SK-N-SH (cell line): Measurements from ENCODE around the gene NLGN1. TPM values are rescaled to one million over a fixed set of nuclear protein-coding genes. Genes with fewer than 3 reads are reported as not detected.

Experiments used
- CTCF ChIA-PET: fragments of 300-600, 350-600 bp; formaldehyde crosslinking; extraction: SDS; loops from one replicate; lab custom pipeline; 2021; lab: Yijun Ruan, JAX
- POLR2A ChIA-PET: fragments of 350-600 bp; sonication (Branson Sonifier 250); formaldehyde crosslinking; extraction: SDS; loops from one replicate; lab custom pipeline; 2020; ENCODE audit warnings: antibody characterized with exemption, inconsistent platforms; lab: Yijun Ruan, JAX
- DNase-seq: peaks from one replicate; pipeline ENCODE4 v3.0.0; 2012
- H2AFZ ChIP-seq: fragments of 200-600 bp; sonication (generic); 2 replicates; pipeline ENCODE4 v1.8.1; 2016; ENCODE audit warnings: antibody characterized with exemption, mild to moderate bottlenecking, low read depth
- H3F3A ChIP-seq: fragments of 200-600 bp; sonication (generic); replicated peaks from 2 replicates; pipeline ENCODE3; 2016; ENCODE audit warnings: antibody characterized with exemption, mild to moderate bottlenecking; ENCODE audit not compliant: insufficient read depth
- H3K27ac ChIP-seq, 2 experiments: fragments of 200-500 bp in 1 of 2; fragments of 200-600 bp in 1 of 2; sonication (Bioruptor generic) in 1 of 2; sonication (generic), shearing (Covaris generic) in 1 of 2; 2 replicates each; pipeline versions ENCODE4 v1.5.1 to v1.6.1; 2014 to 2016; ENCODE audit warnings: low read depth in 2 of 2, inconsistent platforms in 1 of 2, low read length in 1 of 2, mild to moderate bottlenecking in 1 of 2, mixed read lengths in 1 of 2
- H3K27me3 ChIP-seq: fragments of 200-600 bp; sonication (generic), shearing (Covaris generic); 2 replicates; pipeline ENCODE4 v1.6.1; 2016; ENCODE audit warnings: mixed run types; ENCODE audit not compliant: insufficient read depth
- H3K36me3 ChIP-seq, 2 experiments: fragments of 200-500 bp in 1 of 2; fragments of 200-600 bp in 1 of 2; sonication (Bioruptor generic) in 1 of 2; sonication (generic) in 1 of 2; replicated peaks in 1 of 2; 2 replicates each; pipeline versions ENCODE3 to v1.5.1; 2014 to 2016; ENCODE audit warnings: low read length in 1 of 2, mild to moderate bottlenecking in 1 of 2; ENCODE audit not compliant: insufficient read depth in 2 of 2, control insufficient read depth in 1 of 2
- H3K4me1 ChIP-seq, 2 experiments: fragments of 200-500 bp in 1 of 2; fragments of 200-600 bp in 1 of 2; sonication (Bioruptor generic) in 1 of 2; sonication (generic), shearing (Covaris generic) in 1 of 2; 2 replicates each; pipeline versions ENCODE4 v1.5.1 to v1.6.1; 2014 to 2016; ENCODE audit warnings: low read depth in 1 of 2, low read length in 1 of 2, mixed run types in 1 of 2; ENCODE audit not compliant: insufficient read depth in 2 of 2, control insufficient read depth in 1 of 2
- H3K4me2 ChIP-seq: fragments of 200-600 bp; sonication (generic), shearing (Covaris generic); 2 replicates; pipeline ENCODE4 v1.6.1; 2017; ENCODE audit warnings: mixed run types
- H3K4me3 ChIP-seq, 2 experiments: fragments of 200-500 bp in 1 of 2; fragments of 200-600 bp in 1 of 2; sonication (Bioruptor generic) in 1 of 2; sonication (generic), shearing (Covaris generic) in 1 of 2; 2 replicates each; pipeline versions ENCODE4 v1.5.1 to v1.8.1; 2014 to 2016; ENCODE audit warnings: low read depth in 2 of 2, inconsistent platforms in 1 of 2, low read length in 1 of 2, mild to moderate bottlenecking in 1 of 2, mixed read lengths in 1 of 2, moderate library complexity in 1 of 2
- H3K79me2 ChIP-seq: fragments of 200-600 bp; sonication (generic); 2 replicates; pipeline ENCODE4 v1.8.1; 2017; ENCODE audit warnings: mild to moderate bottlenecking; ENCODE audit not compliant: insufficient read depth
- H3K9ac ChIP-seq: fragments of 200-600 bp; sonication (generic); 2 replicates; pipeline ENCODE4 v1.6.1; 2017; ENCODE audit warnings: mixed run types
- H3K9me2 ChIP-seq: fragments of 200-600 bp; sonication (generic); 2 replicates; pipeline ENCODE4 v1.6.1; 2017; ENCODE audit warnings: mixed run types
- H3K9me3 ChIP-seq: fragments of 200-600 bp; sonication (generic); 2 replicates; pipeline ENCODE4 v1.6.1; 2017; ENCODE audit warnings: mixed run types, mild to moderate bottlenecking, moderate library complexity
- H4K20me1 ChIP-seq: fragments of 200-600 bp; sonication (generic); 2 replicates; pipeline ENCODE4 v1.6.1; 2017; ENCODE audit warnings: mild to moderate bottlenecking, mixed run types; ENCODE audit not compliant: insufficient read depth
- CTCF ChIP-seq: fragments of 200-600 bp; sonication (generic); IDR thresholded peaks from 2 replicates; pipeline ENCODE4 v1.6.1; 2017; ENCODE audit warnings: antibody characterized with exemption, mild to moderate bottlenecking, moderate library complexity
- EZH2phosphoT487 ChIP-seq: fragments of 200-600 bp; sonication (generic); IDR thresholded peaks from 2 replicates; pipeline ENCODE4 v1.6.1; 2017; ENCODE audit warnings: low read depth, mixed run types, mild to moderate bottlenecking, antibody characterized with exemption, moderate library complexity, borderline replicate concordance
- FOXJ3 ChIP-seq: sonication (generic); formaldehyde crosslinking; IDR thresholded peaks from 2 replicates; pipeline ENCODE4 v1.5.1; 2020; ENCODE audit warnings: mild to moderate bottlenecking, missing genetic modification reagents
- GATA2 ChIP-seq: sonication (generic); formaldehyde crosslinking; IDR thresholded peaks from 2 replicates; pipeline ENCODE4 v1.5.0; 2020; ENCODE audit warnings: mild to moderate bottlenecking, missing genetic modification reagents
- IRF3 ChIP-seq: fragments of 150-350 bp; IDR thresholded peaks from 2 replicates; pipeline ENCODE4 v1.6.1; 2016; ENCODE audit warnings: mild to moderate bottlenecking, low read depth, low read length
- JUND ChIP-seq: IDR thresholded peaks from 2 replicates; pipeline ENCODE4 v1.4.0; 2012
- MAX ChIP-seq: IDR thresholded peaks from 2 replicates; pipeline ENCODE4 v1.4.0; 2012; ENCODE audit warnings: low read depth
- MEF2A ChIP-seq: IDR thresholded peaks from 2 replicates; pipeline ENCODE4 v1.4.0; 2012; ENCODE audit warnings: low read depth, borderline replicate concordance
- NFIC ChIP-seq: IDR thresholded peaks from 2 replicates; pipeline ENCODE4 v1.4.0; 2012; ENCODE audit warnings: borderline replicate concordance
- POLR2AphosphoS5 ChIP-seq: IDR thresholded peaks from 2 replicates; pipeline ENCODE4 v1.6.1; 2012; ENCODE audit warnings: low read depth, low read length
- RAD21 ChIP-seq: IDR thresholded peaks from 2 replicates; pipeline ENCODE4 v1.6.1; 2012; ENCODE audit warnings: mild to moderate bottlenecking, low read length
- RXRA ChIP-seq: IDR thresholded peaks from 2 replicates; pipeline ENCODE4 v1.4.0; 2012; ENCODE audit warnings: low read depth, mild to moderate bottlenecking, borderline replicate concordance
- SIN3A ChIP-seq: IDR thresholded peaks from 2 replicates; pipeline ENCODE4 v1.6.1; 2012; ENCODE audit warnings: low read depth, mild to moderate bottlenecking, low read length, moderate library complexity, borderline replicate concordance
- SMC3 ChIP-seq: IDR thresholded peaks from 2 replicates; pipeline ENCODE4 v1.6.1; 2012; ENCODE audit warnings: low read depth, low read length, improper control_type of control experiment
- TAF1 ChIP-seq: IDR thresholded peaks from 2 replicates; pipeline ENCODE4 v1.6.1; 2012; ENCODE audit warnings: low read depth, mild to moderate bottlenecking, low read length, moderate library complexity, borderline replicate concordance
- TCF12 ChIP-seq: IDR thresholded peaks from 2 replicates; pipeline ENCODE4 v1.4.0; 2012
- TEAD4 ChIP-seq: IDR thresholded peaks from 2 replicates; pipeline ENCODE4 v1.4.0; 2012; ENCODE audit warnings: mild to moderate bottlenecking, borderline replicate concordance; ENCODE audit not compliant: insufficient read depth
- USF1 ChIP-seq: IDR thresholded peaks from 2 replicates; pipeline ENCODE4 v1.4.0; 2012; ENCODE audit warnings: low read depth, borderline replicate concordance
- USF2 ChIP-seq: fragments of 150-350 bp; IDR thresholded peaks from 2 replicates; pipeline ENCODE4 v1.6.1; 2017; ENCODE audit warnings: antibody characterized with exemption, low read length, low read depth, borderline replicate concordance
- YY1 ChIP-seq: IDR thresholded peaks from 2 replicates; pipeline ENCODE4 v1.4.0; 2012; ENCODE audit warnings: low read depth, mild to moderate bottlenecking
- WGBS: methylation state at CpG from one replicate; pipeline ENCODE4 v1.1.6; 2017; ENCODE audit warnings: low lambda C conversion rate; 5-methylcytosine and 5-hydroxymethylcytosine counted together
- polyA plus RNA-seq, 3 experiments: library from polyadenylated mRNA; depleted of rRNA; stranded (reverse); fragments of >200 nt; gene quantifications; 2 replicates each; pipeline ENCODE4 v1.2.3, GENCODE V29; 2012
- TF ChIP-seq, protein P1 (sequence below): IDR thresholded peaks from 2 replicates; pipeline ENCODE4 v1.4.0; 2012; ENCODE audit warnings: low read depth, borderline replicate concordance

Gene NLGN1
- polyA plus RNA-seq, 1 of the 3 experiments (the other 2 are of a cell fraction) = 1.5 TPM

GRCh38 chr3:173632945-173633344 lies 235.4 kb downstream of the NLGN1 start:
- Histone ChIP-seq H3K9me3 (no peaks in the 10 kb centered on the region), H3K9me2 (no peaks in the 10 kb centered on the region), H3K4me3 (no peak overlapping the region), H2AFZ (no peak overlapping the region), H3F3A (peaks cover 4% of the 10 kb centered on the region), H3K27me3 (no peaks in the 10 kb centered on the region), H3K27ac (no peak overlapping the region), H3K4me2 (no peak overlapping the region), H3K79me2 (no peaks in the 10 kb centered on the region), H3K4me1 (no peaks in the 10 kb centered on the region; a peak in 1 of 4 replicates), H4K20me1 (no peaks in the 10 kb centered on the region), H3K9ac (no peak overlapping the region), H3K36me3 (peaks cover 0 to 3% of the 10 kb centered on the region in 2 experiments)
- DNase-seq = no peak
- ChIA-PET CTCF (no interaction called here), POLR2A (no interaction called here)
- TF ChIP-seq SIN3A (no peak), FOXJ3 (CRISPR knock-in tag) (no peak), RAD21 (no peak), IRF3 (no peak), TCF12 (no peak), JUND (no peak), SMC3 (no peak), MAX (no peak), CTCF (no peak), RXRA (no peak), EZH2phosphoT487 (no peak)
- TF ChIP-seq, protein P1, sequence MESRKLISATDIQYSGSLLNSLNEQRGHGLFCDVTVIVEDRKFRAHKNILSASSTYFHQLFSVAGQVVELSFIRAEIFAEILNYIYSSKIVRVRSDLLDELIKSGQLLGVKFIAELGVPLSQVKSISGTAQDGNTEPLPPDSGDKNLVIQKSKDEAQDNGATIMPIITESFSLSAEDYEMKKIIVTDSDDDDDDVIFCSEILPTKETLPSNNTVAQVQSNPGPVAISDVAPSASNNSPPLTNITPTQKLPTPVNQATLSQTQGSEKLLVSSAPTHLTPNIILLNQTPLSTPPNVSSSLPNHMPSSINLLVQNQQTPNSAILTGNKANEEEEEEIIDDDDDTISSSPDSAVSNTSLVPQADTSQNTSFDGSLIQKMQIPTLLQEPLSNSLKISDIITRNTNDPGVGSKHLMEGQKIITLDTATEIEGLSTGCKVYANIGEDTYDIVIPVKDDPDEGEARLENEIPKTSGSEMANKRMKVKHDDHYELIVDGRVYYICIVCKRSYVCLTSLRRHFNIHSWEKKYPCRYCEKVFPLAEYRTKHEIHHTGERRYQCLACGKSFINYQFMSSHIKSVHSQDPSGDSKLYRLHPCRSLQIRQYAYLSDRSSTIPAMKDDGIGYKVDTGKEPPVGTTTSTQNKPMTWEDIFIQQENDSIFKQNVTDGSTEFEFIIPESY = no peak

- TF ChIP-seq MAX = no peak
- no peak for TF ChIP-seq NFIC
- TF ChIP-seq POLR2AphosphoS5 = no peak
- TF ChIP-seq MEF2A = no peak
- TF ChIP-seq RXRA = no peak
- no peak for TF ChIP-seq TEAD4
- TF ChIP-seq YY1 = no peak
- TF ChIP-seq USF1 = no peak
- TF ChIP-seq FOXJ3 (CRISPR knock-in tag) = no peak
- no peak for TF ChIP-seq USF2
- no peak for TF ChIP-seq TAF1
- TF ChIP-seq GATA2 (CRISPR knock-in tag) = no peak
- Histone ChIP-seq H2AFZ (no peak overlapping the region), H3K4me3 (no peak overlapping the region), H3K4me1 (no peaks in the 10 kb centered on the region), H3K79me2 (no peaks in the 10 kb centered on the region), H3K27ac (no peak overlapping the region), H3K4me2 (no peak overlapping the region), H4K20me1 (no peaks in the 10 kb centered on the region), H3K27me3 (no peaks in the 10 kb centered on the region), H3K36me3 (peaks cover 0 to 3% of the 10 kb centered on the region in 2 experiments), H3K9me2 (no peaks in the 10 kb centered on the region), H3K9me3 (no peaks in the 10 kb centered on the region), H3F3A (peaks cover under 1% of the 10 kb centered on the region), H3K9ac (no peak overlapping the region)
- 76% methylated on average over 6 of the region's 6 CpGs for WGBS
- no peak for DNase-seq
- CTCF ChIA-PET = no interaction called here
- POLR2A ChIA-PET = no interaction called here
These were observed 238.3 kb downstream of the NLGN1 start for GRCh38 chr3:173635826-173636225.
